ENCODE results near the gene FGFR2.

FGFR2 gene

DNA sequence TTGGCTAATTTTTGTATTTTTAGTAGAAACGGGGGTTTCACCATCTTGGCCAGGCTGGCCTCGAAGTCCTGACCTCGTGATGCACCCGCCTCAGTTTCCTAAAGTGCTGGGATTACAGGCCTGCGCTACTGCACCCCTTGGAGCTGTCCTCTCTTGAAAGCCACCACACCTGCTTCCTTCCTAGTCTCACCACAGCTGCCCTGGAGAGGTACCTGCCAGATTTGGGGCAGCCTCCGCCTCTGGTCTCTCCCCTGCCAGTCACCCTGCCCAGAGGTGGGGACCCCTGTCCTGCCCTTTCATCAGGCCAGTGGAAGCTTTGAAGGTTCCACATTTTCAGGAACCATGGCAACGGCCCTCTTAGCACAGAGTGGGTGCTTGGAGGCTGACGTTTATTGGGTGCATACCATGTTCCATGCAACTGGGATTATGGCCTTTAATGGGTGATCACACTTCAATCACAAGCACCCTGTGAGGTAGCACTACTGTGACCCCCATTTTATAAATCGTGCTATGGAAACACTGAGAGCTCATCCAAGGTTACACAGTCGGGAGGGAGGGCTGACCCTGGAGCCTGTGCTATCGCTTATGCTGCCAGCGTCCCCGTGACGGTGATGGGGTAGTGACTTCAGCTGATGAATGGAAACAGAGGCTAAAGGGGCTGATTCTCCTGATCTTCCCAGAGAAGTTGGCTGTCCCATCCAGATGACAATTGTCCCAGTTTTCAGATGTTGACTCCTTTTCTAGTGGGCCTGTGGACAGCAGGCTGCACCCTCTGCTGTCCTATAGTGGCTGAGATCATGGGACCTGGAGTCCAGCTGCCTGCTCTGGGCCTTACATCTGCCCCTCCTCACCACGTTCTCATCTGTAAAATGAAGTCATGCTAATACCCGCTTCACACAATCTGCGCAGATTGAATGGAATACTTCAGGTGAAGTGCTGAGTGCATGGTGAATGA lies 11.5 kb upstream of the FGFR2 start:
- no peak for FAIRE-seq

DNA sequence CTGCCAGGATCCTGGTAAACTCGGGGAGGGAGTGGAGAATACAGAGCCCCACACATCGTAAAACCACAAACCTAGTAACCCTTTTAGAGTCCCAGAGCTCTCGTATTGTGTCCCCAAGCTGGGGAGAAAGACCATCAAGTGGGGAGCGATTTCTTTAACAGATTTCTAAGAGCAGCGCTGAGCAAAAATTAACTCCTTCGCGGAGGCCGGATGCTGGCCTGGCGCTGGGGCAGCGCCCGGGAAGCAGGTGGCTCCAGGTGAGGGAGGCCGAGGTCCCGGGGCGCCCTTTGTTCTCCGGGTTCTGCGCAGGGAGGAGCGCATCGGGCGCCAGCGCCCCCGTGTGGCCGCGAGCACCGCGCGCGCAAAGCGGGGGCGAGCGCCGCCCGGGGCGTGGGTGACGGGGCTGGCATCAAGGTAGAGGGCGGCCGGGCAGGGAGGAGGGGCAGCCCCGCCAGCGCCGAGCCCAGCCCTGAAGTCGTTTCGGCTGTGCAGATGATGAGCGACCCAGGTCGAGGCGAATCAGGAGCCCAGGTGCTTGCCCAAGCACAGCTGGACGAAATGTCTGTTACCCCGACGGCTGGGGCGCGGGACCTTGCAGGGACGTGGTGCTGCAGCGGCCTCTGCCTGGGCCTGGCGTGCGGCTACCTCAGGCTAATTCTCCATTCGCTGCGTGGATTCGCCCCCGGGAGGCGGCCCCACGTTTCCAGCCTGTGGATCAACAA lies 10.4 kb upstream of the FGFR2 start:
- FAIRE-seq, result no peak

DNA sequence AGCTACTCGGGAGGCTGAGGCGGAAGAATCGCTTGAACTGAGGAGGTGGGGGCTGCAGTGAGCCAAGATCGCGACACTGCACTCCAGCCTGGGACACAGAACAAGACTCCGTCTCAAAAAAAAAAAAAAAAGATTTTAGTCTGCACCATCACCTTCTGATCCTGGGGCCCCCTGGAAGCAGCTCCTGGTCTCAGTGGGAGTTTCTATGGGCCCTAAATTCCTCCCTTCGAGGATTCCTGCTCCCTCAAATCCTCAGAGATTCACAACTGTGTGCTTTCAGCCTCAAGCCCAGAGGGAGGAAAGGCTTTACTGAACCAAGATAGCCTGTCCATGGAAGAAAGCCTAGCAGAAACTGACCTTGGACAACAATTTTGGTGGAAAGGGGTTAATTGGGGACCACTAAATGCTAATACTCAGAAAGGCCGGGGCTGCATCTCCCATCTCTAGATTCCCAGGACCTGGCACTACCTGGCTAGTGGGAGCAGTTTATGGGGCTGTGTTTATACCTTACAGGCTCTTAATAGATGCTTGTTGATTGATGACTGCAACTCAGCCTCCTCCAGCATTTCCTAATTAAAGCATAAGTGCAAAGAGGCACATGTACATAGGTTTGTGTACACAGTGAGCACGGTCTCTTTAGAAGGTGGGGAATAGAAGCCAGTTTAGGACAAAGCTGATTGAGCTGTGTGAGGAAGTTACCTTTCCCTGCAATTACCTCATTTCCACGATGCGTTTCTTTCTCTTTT lies 9.2 kb upstream of the FGFR2 start:
- no peak for FAIRE-seq

DNA sequence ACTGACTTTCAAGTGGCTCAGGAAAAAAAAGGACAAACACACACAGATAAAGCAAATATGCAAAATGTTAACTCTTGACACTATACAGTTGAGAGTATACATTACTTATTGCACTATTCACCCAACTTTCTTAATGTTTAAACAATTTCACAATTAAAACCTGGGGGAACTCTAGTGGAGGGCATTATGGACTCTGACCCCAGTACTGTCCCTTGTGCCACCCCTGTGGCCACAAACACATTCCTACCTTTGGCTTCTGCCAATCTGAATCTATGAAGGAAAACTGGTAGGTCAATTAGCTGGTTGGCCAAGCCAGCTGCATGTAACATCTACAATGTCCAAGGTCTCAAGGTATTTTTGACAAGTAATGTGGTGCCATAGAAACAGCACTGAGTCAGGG lies 7.5 kb upstream of the FGFR2 start:
- FAIRE-seq, result no peak

GRCh38 chr10:121601458-121601857 lies 3.2 kb upstream of the FGFR2 start:
- no peak for FAIRE-seq

DNA sequence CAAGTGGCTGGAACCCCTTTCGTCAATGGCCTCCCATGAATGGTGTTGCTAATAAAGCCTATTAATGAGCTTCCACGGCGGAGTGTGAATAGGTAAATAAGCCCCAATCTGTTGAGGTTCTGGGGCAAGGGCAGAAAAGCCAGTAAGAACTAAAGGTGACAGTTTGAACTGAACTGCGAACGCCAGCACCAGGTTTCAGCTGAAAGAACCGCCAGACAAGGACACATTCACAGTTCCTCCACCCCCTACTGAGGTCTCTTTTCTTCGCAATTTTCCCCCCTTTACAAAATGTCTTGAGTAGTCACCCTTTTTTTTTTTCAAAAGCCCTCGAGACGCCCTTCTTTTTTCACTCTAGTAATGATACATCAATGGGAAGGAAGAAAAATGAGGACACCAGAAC lies 2.4 kb upstream of the FGFR2 start:
- no peak for FAIRE-seq

DNA sequence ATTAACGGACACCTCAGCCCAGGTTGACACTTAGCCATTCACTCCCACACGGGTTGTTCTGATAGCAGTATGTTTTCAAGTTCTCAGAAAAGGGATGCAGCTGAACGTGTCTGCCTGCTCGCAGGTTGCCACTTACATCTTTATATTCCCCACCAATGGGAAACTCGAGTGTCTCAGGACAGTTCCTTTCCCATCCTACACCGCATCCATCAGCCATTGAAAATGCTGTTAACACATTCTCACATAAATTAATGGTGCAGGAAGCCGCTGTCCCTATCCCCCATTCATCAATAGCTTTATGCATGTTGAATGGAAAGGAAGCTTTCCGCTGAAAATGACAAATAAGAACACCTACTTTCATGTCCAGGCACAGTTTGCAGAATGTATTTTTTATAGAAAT lies 1.7 kb upstream of the FGFR2 start:
- FAIRE-seq, result no peak

DNA sequence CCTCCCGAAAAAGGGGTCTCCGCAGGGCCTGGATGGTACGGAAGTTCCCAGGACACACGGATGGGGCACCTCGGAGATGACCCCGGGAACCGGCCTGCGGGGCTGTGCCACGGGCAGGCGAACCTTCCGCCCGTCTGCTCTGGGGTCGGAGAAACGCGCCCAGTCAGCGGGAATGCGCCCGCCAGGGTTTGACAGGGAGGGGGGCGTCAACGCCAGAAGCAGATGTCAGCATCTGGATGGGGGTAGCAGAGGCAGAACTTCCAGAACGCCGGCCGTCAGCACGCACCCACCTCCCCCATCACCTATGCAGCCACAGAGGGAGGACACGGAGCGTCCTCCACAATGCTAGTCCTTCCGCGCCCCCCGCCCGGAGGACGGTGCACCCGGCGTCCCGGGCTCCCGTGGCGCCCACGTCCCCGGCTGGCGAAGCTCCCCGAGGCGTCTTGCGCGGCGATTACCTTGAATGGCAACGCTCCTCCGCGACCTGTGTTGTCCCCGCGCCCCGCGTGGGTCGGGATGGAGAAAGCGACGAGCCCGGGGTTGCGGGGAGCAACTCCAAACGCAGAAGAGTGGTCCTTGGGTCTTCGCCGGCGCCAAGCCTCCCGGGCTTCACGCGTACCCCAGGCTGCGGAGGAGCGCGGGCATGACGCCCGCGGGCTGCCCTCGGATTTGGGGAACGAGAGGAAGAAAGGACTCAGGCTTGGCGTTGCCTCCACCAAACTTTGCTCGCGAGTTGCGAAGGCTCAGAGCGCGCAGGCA lies 561 bp downstream of the FGFR2 start:
- FAIRE-seq, result no peak

GRCh38 chr10:121596689-121597503 lies 1.3 kb downstream of the FGFR2 start:
- no peak for FAIRE-seq

DNA sequence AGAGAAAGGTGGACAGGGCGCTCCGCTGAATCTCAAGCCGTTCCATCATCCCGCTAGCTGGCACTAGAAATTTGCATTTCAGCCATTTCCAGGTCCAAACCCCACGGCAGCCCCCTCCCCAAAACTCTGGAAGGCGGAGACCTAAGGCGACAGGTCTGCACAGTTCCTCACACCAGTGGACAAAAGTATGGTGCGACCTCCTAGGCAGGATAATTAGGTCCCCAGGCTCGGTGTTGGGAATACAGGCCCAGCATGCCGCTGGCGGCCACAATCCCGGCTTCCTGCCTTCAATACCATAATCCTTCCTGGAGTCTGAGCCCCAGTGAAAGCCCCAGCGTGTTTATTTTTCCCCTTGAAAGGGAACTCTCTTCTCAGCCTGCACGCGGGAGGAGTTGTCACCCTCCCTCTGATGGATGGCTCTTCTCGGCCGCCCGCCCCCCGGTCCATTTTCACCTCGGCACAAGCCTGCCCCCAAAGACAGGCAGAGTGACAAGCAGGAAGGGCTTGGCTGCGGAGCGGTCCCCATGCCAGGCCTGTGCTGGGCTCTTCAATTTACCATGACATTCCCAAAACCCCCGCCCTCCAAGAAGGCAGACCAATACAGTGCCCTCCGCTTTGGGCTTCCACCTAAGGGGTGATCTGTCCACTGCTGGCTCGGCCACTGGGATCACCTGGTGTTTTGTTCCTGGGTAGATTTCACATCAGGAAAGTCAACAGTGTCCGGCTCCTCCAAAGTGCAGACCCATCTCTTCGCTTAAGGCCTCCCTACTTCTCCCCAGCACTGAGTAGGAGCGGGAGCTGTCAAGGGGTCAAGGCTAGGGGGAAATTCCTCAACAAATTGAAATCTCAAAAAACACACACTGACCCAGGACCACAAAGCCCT lies 2.2 kb downstream of the FGFR2 start:
- FAIRE-seq, result no peak

DNA sequence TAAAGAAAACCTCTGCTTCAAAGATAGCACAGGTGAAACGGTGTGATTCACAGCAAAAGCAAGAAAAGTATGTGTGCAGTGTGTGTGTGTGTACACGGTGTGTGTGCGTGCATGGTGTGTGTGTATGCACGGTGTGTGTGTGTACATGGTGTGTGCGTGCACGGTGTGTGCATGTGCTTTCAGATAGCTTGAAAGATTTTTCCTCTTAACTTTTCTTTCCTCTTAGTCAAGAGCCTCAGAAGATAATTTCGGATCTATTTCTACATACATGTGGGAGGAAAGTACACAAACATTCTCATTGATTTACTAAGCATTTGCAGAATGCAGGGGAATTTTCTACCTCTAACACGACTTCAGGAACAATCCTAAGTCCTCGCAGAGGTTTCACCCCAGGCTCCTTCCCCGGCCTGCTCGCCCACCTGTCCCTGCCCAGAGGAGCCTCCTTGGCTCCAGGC lies 2.9 kb downstream of the FGFR2 start:
- no peak for FAIRE-seq

DNA sequence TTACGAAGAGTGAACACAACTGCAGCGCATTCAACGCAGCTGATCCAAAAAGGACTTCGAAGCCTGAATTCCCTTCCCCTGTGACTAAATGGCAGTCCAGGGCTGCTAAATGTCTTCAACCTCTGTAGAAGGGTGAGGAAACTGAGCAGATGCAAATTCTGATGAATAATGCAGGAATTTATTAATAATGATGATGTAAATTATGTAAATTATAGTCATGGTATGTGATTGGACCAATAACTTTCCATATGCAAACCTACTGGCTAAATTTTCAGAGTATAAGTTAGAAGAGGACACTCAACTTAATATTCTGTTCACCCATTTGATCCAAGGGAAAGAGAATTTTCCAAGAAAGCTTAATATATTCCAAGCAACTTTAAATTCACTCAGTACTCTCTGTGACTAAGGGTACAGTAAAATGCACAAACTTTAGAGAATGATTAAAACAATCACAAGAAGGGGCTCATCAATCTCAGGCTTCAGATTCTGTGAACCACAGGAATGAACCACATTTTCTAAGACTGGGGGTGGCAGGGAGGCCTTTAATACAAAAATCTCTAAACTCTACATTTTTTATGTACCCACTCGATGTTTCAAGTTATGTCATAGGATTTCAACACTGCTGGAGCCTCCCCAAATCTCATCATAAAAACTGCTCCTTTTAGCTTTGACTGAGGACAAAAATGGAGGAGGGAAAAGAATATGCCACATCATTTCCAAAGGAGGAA lies 3.5 kb downstream of the FGFR2 start:
- FAIRE-seq, result no peak

- FAIRE-seq, result no peak
Observed at GRCh38 chr10:121594076-121594475, 4.2 kb downstream of the FGFR2 start.

DNA sequence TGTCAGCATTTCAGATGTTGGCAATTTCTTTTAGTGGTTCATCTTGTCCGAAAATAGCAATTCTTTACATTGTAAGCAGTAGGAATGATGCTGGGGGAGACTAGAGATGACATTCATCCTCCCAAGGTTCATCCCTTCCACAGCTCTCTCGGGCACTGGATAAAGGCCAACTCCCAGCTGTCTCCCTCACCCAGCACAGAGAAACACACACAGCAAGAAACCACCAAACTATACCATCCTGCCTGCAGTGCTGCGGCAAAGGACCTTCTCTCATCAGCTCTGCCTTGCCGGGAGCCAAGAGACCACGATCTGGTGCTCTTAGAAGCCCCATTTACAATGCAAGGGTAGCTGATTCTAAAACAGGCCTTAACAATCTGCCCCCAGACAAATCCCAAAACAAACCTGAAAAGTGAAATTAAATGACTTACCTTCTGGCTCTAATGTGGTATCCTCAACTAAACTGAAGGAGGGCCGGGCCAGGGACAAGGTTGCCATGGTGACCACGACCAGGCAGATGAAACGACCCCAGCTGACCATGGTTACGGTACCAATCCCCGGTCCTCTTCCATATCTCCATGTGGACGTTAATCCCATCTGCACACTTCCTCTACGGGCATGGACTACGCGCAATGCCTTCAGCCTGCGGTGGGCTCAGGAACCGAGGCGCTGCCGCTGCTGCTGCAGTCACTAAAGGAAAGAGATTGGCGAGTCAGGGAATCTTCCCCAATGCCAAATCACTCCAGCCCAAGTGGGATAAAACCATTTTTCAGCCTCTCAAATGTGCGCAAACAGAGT lies 4.8 kb downstream of the FGFR2 start:
- no peak for FAIRE-seq

DNA sequence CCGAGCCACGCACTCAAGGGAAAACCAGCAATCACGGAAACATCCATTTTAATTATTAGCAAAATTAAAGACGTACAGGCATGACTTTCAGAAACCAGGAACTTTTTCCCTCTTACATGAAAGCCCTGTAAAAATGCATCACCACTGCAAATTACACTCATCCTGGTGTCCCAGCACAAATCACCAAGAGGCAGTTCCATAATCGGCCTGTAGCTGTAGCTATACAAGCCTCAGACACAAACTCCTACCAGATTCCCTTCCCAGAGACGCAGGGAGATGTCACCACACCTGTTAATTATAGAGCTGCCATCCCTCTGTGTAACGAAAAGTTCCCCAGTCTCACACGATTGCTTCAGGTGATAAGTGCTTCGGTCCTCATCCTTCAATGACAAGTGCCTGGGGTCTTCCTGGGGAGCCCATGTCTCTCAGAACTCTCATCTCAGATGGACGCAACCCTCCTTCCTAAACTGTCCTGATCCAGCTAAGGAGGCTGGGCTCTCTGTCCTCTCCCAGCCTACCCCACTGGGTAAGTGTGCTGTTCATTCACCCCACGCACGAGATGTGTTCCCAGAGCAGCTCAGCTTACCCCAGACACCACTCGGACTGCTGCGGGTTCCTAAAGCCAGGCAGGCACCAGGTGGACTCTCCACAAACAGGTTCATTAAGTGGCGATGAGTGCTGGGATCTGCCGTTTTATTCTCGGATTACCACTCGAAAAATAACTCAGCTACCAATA lies 5.9 kb downstream of the FGFR2 start:
- FAIRE-seq, result no peak

DNA sequence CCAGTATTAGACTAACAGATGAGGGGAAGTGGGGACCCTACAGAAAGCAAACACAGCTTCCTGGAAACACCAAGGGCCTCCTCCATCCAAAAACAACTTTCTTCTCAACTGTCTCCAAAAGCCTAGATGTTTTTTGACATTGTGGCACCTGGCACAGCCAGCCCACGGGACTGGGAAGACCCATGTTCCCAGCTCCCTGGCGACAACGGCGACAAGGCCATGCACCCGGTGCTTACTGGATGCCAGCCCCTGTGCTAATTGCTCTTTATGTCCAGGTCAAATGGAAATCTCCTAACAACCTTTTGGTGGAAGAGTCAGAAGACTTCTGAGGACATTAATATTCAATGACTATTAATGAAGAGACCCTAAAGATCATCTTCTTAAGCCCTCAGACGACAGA lies 7.1 kb downstream of the FGFR2 start:
- FAIRE-seq, result no peak

DNA sequence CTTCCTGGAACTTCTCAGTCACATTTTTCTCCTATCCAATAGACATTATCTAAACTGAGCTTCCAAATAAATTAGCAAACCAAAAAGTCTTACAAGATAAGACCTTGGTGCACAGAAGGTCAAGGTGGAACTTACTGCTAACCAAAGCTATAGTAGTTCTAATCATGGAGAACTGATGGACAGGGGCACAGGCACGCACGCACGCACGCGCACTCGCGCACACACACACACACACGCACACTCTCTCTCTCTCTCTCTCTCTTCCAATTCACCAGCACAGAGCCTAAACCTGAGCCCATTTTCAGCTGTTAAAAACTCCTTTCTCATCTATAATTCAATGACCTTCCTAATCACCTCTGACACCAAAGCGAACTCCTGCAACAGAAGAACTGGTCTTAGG lies 7.5 kb downstream of the FGFR2 start:
- FAIRE-seq, result no peak

- no peak for FAIRE-seq
Observed at GRCh38 chr10:121589553-121589952, 8.7 kb downstream of the FGFR2 start.
